Measurements from ENCODE around the gene MYO1E.
"Not testable (repeated sequence)": the region's sequence is repeated elsewhere in the genome, so short reads cannot be mapped to it uniquely, and the experiment has no call there.

MYO1E gene

DNA sequence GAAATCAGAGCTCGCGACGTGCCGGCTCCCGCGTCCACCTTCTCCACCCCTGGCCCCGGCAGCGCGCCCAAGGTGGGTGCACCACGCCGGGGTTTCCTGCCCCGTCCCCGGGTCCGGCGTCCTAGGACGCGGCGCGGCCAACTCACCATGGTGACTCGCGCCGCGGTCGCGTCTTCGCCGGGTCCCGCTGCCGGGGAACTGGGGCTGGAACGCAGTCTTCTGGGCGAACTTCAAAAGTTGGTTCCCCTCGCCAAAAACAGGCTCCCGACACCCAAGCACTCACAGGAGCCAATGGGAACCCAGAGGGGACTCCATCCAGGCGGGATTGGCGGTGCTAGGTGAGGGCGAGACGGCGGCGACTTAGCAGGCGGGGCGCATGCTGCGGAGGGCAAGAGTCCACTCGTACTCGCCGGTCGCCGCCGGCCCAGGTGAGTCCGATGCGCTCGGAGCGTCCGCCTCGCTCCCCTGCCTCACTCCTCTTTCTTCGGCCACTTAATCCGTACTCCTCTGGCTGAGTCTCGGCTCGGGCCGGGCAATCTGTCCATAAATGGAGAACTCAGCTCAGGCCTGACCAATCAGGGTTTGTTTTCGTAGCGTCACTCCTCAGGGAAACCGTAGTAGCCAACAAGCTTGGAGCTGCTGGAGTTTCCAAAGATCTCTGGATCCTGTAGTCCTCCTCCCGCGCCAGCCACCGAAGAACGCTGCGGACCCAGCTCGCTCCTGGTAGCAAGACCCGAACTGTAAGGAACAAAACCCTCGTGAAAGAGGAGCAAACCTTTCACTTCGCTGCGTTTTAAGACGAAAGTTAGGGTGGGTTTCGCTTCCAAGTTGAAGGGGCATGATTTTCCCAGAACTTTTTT lies at the start of gene MYO1E:
MYO1E (minus strand) TSS at position 520 of the 860 bp plus-strand sequence; CDS start at position 149, 371 bp downstream.
- peak; percentile 85 for DNase-seq

- no peak for DNase-seq
Observed at GRCh38 chr15:59420986-59421618, 48.4 kb upstream of the MYO1E start.

GRCh38 chr15:59420108-59420507 lies 47.4 kb upstream of the MYO1E start:
- DNase-seq = no peak

DNA sequence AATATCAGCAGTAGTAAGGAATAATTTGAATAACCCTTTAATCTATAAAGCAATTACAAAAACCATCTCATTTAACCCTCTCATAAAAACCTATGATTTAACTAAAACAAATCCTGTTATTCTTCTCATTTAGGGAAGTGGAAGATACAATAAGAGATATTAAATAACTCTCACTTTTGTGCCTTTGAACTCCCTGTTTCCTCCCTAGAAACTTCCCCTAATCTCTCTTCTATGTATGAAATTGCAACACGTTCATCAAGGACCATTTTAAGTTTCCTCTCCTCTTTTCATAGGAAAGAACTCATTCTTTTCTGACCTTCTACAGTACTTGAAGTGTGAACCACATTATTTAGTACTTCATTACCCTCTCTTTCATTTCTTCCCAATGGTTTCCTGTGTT lies 46.5 kb upstream of the MYO1E start:
- DNase-seq = no peak

GRCh38 chr15:59416816-59417215 lies 44.1 kb upstream of the MYO1E start:
- no peak for DNase-seq

- no peak for DNase-seq
Observed at GRCh38 chr15:59413577-59413976, 40.9 kb upstream of the MYO1E start.

GRCh38 chr15:59410391-59410896 lies 37.8 kb upstream of the MYO1E start:
- DNase-seq = no peak

GRCh38 chr15:59407946-59408345 lies 35.3 kb upstream of the MYO1E start:
- DNase-seq = no peak

DNA sequence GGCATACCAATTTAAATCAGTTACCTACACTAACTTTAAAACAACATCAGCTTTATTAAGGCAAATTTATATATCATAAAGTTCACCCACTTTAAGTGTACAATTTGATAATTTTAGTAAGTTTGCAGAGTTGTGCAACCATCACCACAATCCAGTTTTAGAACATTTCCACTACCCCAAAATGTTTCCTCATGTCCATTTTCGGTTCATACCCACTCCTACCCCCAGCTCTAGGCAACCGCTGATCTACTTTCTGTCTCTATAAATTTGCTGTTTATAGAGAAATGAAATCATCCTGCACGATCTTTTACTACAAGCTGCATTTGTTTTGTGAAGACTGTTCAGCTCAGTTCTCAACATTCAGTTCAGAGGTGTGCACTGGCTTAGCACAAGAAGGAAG lies 33.8 kb upstream of the MYO1E start:
- DNase-seq = no peak

GRCh38 chr15:59405079-59405478 lies 32.4 kb upstream of the MYO1E start:
- no peak for DNase-seq

DNA sequence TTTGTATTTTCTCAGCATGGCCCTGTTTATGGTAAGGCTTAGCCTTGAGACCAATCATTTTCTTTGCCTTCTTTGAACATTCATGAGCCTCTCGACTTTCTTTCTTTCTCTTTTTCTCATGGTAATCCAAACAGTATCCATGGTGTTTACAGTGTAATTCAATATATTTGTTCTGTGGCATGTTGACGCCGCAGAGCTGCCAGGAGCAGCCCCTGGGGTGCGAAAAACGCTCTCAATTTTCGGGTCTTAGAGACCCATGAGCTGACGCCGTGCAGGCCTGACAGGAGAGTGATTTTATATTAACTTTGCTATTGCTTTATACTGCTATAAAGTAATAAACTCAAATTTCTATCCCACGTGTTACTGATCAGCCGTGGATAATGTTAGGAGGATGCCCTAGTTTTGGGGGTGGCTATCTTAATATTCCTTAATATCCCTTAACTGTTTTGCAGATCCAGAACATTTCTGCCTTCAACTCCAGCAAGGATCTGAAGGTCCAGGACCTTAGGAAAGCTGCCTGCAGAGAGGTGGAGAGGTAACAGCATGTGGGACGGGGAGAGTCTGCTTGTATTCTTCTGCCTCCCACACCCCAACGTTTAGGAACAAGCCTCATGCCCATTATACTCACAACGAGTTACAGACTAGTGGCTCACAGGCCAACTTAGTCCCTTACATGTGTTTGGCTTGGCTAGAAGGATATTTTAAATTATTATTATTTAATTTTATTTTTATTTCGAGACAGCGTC lies 29.3 kb upstream of the MYO1E start:
- no peak for DNase-seq

DNA sequence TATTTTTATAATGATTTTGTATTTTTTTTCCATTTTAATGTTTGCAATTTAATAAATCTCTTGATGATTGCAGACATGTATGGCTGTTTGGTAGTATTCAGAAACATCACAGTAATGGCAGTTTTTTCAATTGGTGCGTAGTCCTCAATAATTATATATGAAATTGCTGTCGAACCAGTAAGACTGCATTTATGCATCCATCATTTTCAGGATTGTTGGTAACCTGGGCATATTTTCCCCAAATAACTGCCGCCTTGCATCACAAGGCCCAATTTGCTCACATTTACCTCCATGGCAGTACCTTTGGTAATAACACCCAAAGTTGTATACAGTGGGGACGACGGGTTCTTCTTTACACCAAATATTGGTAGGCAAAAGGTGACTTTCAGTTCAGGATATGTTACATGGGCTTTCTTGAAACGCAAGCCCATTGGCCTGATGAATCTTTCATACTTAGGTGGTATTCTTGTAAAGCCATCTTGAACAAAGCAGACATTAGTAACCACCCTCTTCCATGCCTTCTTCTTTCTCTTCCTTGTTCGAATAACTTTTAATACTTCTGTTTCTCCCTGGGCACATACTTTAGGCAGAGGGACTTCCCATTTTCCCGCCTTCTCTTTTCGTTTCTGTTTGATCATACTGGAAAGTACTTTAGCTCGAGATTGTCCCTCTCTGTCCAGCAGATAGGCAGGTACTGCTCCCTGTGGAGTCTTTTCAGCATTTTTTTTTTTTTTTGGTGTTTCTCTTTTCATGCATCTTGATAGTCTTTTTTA lies 28.6 kb upstream of the MYO1E start:
- not testable (repeated sequence) for DNase-seq

- DNase-seq = no peak
Observed at GRCh38 chr15:59400103-59400813, 27.6 kb upstream of the MYO1E start.

- no peak for DNase-seq
Observed at GRCh38 chr15:59399465-59400102, 26.9 kb upstream of the MYO1E start.

GRCh38 chr15:59398220-59398619 lies 25.5 kb upstream of the MYO1E start:
- DNase-seq = no peak

- DNase-seq = no peak
Observed at GRCh38 chr15:59396679-59397078, 24.0 kb upstream of the MYO1E start.

- no peak for DNase-seq
Observed at GRCh38 chr15:59396211-59396610, 23.5 kb upstream of the MYO1E start.

DNA sequence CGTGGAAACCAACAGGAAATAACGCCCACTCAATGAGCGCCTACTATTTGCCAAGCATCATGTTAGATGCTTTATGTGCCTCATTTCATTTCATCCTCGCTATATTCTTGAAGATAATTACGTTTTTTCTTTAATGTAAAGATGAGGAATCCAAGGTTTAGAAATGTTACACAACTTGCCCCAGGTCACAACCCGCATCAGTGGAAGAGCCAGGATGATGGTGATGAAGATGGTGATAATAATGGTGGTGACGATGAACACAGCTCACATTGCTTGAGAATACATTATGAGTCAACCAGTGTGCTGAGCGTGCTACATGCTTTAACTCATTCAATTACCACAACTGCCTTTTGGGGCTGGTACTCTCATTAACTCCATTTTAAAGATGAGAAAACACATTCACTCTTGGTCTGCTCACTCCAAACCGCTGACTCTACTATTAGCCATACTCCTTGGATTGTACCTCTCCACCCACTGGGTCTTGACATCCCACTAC lies 21.5 kb upstream of the MYO1E start:
- DNase-seq = no peak

- no peak for DNase-seq
Observed at GRCh38 chr15:59392299-59392698, 19.6 kb upstream of the MYO1E start.

DNA sequence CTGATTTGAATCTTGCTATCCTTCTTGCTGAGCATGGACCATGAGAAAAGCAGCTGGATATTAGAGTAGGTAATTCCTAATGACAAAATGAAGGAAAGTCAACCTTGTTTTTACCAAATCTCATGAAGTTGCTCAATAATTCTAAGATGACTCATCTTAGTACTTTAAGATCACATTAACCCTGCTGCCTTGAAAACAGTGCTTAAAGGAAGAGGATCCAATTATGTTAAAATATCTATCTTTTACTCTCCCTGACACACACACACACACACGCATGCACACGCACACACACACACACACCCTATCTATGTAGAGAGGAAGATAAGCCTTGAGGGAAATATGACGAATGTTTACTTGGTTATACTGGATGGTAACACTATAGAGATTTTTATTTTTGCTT lies 16.0 kb upstream of the MYO1E start:
- DNase-seq = no peak

GRCh38 chr15:59387196-59387878 lies 14.7 kb upstream of the MYO1E start:
- DNase-seq = not testable (repeated sequence)
